ENCODE measurements around the gene NAPSA. TPM values are rescaled to one million over a fixed set of nuclear protein-coding genes. Genes with fewer than 3 reads are reported as not detected.

The NAPSA gene
- total RNA-seq, 4 donors from 2014 or later = 4.9 to 12.4 (median 8.2) TPM

DNA sequence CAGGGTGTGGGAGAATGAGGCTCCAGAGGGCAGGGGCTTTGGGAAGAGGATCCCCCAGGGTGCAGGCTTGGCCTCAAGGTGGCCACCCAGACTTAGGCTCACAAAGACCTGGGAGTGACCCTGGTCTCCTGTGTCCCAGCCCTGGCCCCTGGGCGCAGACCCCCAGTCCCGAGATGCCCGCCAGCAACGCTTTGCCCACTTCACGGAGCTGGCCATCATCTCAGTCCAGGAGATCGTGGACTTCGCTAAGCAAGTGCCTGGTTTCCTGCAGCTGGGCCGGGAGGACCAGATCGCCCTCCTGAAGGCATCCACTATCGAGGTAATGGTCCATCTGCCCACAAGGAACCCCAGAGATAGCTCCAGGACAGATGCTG, 13.4 kb upstream of the NAPSA start:
- Histone ChIP-seq H3K36me3 (peaks cover 0 to 54% (median 0%) of the 10 kb centered on the region in 3 donors), H3K27me3 (no peaks in the 10 kb centered on the region), H3K27ac (no peak overlapping the region), H3K9me3 (no peaks in the 10 kb centered on the region), H3K4me3 (no peak overlapping the region), H3K4me1 (peaks cover 0 to 9% (median 2%) of the 10 kb centered on the region in 4 donors)
- no peak for DNase-seq
- TF ChIP-seq POLR2A (IDR thresholded peaks at IDR 0.05) = no peak
- TF ChIP-seq, protein P1, sequence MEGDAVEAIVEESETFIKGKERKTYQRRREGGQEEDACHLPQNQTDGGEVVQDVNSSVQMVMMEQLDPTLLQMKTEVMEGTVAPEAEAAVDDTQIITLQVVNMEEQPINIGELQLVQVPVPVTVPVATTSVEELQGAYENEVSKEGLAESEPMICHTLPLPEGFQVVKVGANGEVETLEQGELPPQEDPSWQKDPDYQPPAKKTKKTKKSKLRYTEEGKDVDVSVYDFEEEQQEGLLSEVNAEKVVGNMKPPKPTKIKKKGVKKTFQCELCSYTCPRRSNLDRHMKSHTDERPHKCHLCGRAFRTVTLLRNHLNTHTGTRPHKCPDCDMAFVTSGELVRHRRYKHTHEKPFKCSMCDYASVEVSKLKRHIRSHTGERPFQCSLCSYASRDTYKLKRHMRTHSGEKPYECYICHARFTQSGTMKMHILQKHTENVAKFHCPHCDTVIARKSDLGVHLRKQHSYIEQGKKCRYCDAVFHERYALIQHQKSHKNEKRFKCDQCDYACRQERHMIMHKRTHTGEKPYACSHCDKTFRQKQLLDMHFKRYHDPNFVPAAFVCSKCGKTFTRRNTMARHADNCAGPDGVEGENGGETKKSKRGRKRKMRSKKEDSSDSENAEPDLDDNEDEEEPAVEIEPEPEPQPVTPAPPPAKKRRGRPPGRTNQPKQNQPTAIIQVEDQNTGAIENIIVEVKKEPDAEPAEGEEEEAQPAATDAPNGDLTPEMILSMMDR (IDR thresholded peaks at IDR 0.05) = no peak

DNA sequence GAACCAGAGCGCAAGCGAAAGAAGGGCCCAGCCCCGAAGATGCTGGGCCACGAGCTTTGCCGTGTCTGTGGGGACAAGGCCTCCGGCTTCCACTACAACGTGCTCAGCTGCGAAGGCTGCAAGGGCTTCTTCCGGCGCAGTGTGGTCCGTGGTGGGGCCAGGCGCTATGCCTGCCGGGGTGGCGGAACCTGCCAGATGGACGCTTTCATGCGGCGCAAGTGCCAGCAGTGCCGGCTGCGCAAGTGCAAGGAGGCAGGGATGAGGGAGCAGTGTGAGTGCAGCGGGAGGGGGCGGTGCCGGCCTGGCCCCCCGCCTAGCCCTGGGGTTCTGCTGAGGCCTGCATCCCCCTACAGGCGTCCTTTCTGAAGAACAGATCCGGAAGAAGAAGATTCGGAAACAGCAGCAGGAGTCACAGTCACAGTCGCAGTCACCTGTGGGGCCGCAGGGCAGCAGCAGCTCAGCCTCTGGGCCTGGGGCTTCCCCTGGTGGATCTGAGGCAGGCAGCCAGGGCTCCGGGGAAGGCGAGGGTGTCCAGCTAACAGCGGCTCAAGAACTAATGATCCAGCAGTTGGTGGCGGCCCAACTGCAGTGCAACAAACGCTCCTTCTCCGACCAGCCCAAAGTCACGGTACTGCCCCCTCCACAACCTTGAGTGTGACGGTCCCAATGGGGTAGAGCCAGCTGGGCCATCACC, 12.9 kb upstream of the NAPSA start:
- Histone ChIP-seq H3K27ac (no peak overlapping the region), H3K27me3 (no peaks in the 10 kb centered on the region), H3K9me3 (no peaks in the 10 kb centered on the region), H3K4me3 (no peak overlapping the region), H3K36me3 (peaks cover 0 to 54% (median 0%) of the 10 kb centered on the region in 3 donors), H3K4me1 (peaks cover 0 to 4% (median 2%) of the 10 kb centered on the region in 4 donors)
- TF ChIP-seq, protein P1 (IDR thresholded peaks at IDR 0.05) = no peak
- TF ChIP-seq POLR2A (IDR thresholded peaks at IDR 0.05) = no peak
- no peak for DNase-seq

DNA sequence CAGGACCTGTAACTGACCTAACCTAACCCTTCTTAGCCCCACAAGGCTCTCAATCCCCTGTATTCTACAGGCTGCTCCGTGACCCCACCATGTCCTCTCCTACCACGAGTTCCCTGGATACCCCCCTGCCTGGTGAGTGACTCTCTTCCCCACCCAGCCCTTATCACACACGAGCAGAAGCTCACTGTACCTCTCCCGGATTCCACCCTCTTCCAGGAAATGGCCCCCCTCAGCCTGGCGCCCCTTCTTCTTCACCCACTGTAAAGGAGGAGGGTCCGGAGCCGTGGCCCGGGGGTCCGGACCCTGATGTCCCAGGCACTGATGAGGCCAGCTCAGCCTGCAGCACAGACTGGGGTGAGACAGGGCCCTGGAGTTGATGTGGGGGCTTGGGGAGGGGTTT, 12.1 kb upstream of the NAPSA start:
- TF ChIP-seq, protein P1 (IDR thresholded peaks at IDR 0.05) = no peak
- no peak for TF ChIP-seq POLR2A (IDR thresholded peaks at IDR 0.05)
- Histone ChIP-seq H3K36me3 (peaks cover 0 to 52% (median 0%) of the 10 kb centered on the region in 3 donors), H3K27ac (peak overlapping the region in 2 of 4 donors; percentile 97 to 99)

DNA sequence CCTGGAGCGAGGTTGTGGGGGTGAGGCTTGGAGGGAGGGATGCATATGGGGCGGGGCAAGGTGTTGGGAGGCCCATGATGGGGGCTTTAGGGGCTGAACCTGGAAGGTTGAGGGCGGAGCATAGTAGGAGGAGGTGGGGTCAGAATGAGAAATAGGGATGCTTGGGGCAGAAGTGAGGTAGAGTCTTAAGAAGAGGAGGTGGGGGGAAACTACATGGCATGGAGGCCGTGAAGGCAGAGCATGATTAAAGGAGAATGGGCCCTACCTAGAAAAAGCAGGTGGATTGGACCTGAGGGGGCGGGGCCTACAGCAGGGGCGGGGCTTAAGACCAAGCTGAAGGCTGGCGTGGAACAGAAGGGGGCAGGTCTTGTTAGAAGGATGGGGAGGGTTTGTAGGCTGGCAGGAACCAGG, 11.6 kb upstream of the NAPSA start:
- no peaks in the 10 kb centered on the region for H3K9me3 ChIP-seq
- no peaks in the 10 kb centered on the region for H3K27me3 ChIP-seq
- DNase-seq = peak; percentile 42 to 80 (median 72)
- peak overlapping the region; percentile 94 to 99 (median 98) for H3K27ac ChIP-seq
- H3K4me3 ChIP-seq = peak overlapping the region; percentile 70 to 92 (median 76)
- H3K4me1 ChIP-seq = peaks cover 0 to 4% (median 2%) of the 10 kb centered on the region in 4 donors
- H3K36me3 ChIP-seq = peaks cover 0 to 47% (median 0%) of the 10 kb centered on the region in 3 donors
- TF ChIP-seq POLR2A (IDR thresholded peaks at IDR 0.05) = no peak
- TF ChIP-seq, protein P1 (IDR thresholded peaks at IDR 0.05) = no peak

More for the DNA sequence above, 12.1 kb upstream of the NAPSA start:
- Histone ChIP-seq H3K4me1 (peaks cover 0 to 4% (median 2%) of the 10 kb centered on the region in 4 donors), H3K9me3 (no peaks in the 10 kb centered on the region), H3K27me3 (no peaks in the 10 kb centered on the region), H3K4me3 (no peak overlapping the region)
- no peak for DNase-seq

DNA sequence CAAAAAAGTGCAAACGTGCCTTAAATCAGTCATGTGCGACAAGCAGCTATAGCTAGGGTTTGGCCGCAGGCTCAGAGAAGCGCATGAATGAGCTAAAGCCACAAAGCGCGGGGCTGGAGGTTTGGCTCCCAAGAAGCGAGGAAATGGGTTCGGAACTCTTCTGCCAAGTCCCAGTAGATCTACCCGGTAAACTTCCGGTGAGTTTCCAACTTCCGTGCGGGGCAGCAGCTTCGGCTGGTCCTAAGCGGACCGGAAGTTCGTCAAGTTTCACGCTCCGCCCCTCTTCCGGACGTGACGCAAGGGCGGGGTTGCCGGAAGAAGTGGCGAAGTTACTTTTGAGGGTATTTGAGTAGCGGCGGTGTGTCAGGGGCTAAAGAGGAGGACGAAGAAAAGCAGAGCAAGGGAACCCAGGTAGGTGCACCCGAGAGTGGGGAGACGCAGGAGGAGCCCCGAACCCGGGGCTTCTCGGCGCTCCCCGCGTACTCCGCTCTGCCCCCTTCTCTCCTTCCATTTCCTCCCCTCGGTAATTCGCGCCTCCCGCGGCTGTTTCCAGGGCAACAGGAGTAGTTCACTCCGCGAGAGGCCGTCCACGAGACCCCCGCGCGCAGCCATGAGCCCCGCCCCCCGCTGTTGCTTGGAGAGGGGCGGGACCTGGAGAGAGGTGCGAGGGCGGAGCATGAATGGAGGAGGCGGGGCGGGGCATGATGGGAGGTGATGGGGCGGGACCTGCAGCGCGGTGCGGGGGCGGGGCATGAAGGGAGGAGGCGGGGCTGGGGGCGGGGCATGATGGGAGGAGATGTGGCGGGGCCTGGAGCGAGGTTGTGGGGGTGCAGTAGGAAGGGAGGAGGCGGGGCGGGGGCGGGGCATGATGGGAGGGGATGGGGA, 11.0 kb upstream of the NAPSA start, which contains the start of gene NR1H2:
NR1H2 (plus strand) TSS at position 292 of the 885 bp plus-strand sequence. CDS start 1,149 bp downstream, outside the sequence.
- Histone ChIP-seq H3K4me1 (peaks cover 0 to 4% (median 2%) of the 10 kb centered on the region in 4 donors), H3K36me3 (peaks cover 0 to 41% (median 0%) of the 10 kb centered on the region in 3 donors), H3K27ac (peak within 1 kb of the TSS; percentile 94 to 99 (median 98)), H3K27me3 (no peaks in the 10 kb centered on the region), H3K4me3 (peak within 1 kb of the TSS; percentile 70 to 92 (median 76)), H3K9me3 (no peaks in the 10 kb centered on the region)
- TF ChIP-seq POLR2A (IDR thresholded peaks at IDR 0.05) = peak; percentile 66 to 74
- TF ChIP-seq, protein P1 (IDR thresholded peaks at IDR 0.05) = no peak
- peak; percentile 93 to 98 (median 95) for DNase-seq

Data from Peyer's patch (tissue), 4 donors.